HG03342 (cell line): ENCODE measurements around the gene RGPD8.
A peak's percentile ranks its signal among the peaks of the same experiment; 100 is the strongest.
"Not testable (repeated sequence)": the region's sequence is repeated elsewhere in the genome, so short reads cannot be mapped to it uniquely, and the experiment has no call there.

ENCODE experiments used
- ATAC-seq: cut with Tn5 transposase; IDR thresholded peaks from one replicate; pipeline ENCODE4 v1.9.1; 2021; ENCODE audit warnings: mild to moderate bottlenecking, moderate library complexity; ENCODE audit not compliant: unreplicated experiment

The RGPD8 gene

GRCh38 chr2:112433480-112433879 lies at the start of gene RGPD8:
TSS of gene RGPD8 (minus strand) at chr2:112433645. CDS start at chr2:112433453, 192 bp downstream.
- ATAC-seq = peak; percentile 96

- no peak for ATAC-seq
Observed at GRCh38 chr2:112483042-112483473, 49.6 kb upstream of the RGPD8 start.

- ATAC-seq = peak; percentile 32
Observed at GRCh38 chr2:112482309-112483041, 49.0 kb upstream of the RGPD8 start.

GRCh38 chr2:112481528-112482233 lies 48.2 kb upstream of the RGPD8 start, which contains the start of gene TTL:
TSS of gene TTL (plus strand) at chr2:112482156. CDS start at chr2:112482345, 189 bp downstream.
- ATAC-seq = peak; percentile 71

GRCh38 chr2:112481050-112481527 lies 47.6 kb upstream of the RGPD8 start:
- peak; percentile 57 for ATAC-seq

GRCh38 chr2:112480530-112481049 lies 47.1 kb upstream of the RGPD8 start:
- no peak for ATAC-seq

GRCh38 chr2:112476434-112476833 lies 43.0 kb upstream of the RGPD8 start:
- ATAC-seq = no peak

GRCh38 chr2:112474844-112475486 lies 41.5 kb upstream of the RGPD8 start:
- ATAC-seq = no peak

GRCh38 chr2:112472547-112473263 lies 39.3 kb upstream of the RGPD8 start:
- no peak for ATAC-seq

GRCh38 chr2:112465382-112465781 lies 31.9 kb upstream of the RGPD8 start:
- no peak for ATAC-seq

- no peak for ATAC-seq
Observed at GRCh38 chr2:112463256-112463655, 29.8 kb upstream of the RGPD8 start.

- ATAC-seq = no peak
Observed at GRCh38 chr2:112462178-112462577, 28.7 kb upstream of the RGPD8 start.

- no peak for ATAC-seq
Observed at GRCh38 chr2:112459372-112459771, 25.9 kb upstream of the RGPD8 start.

GRCh38 chr2:112454586-112454985 lies 21.1 kb upstream of the RGPD8 start:
- ATAC-seq = no peak

- no peak for ATAC-seq
Observed at GRCh38 chr2:112451317-112451716, 17.9 kb upstream of the RGPD8 start.

- ATAC-seq = no peak
Observed at GRCh38 chr2:112449854-112450253, 16.4 kb upstream of the RGPD8 start.

GRCh38 chr2:112444256-112444655 lies 10.8 kb upstream of the RGPD8 start:
- not testable (repeated sequence) for ATAC-seq

- ATAC-seq = not testable (repeated sequence)
Observed at GRCh38 chr2:112438603-112439261, 5.3 kb upstream of the RGPD8 start.

- ATAC-seq = not testable (repeated sequence)
Observed at GRCh38 chr2:112437405-112437831, 4.0 kb upstream of the RGPD8 start.

GRCh38 chr2:112436993-112437392 lies 3.5 kb upstream of the RGPD8 start:
- not testable (repeated sequence) for ATAC-seq
